SK-N-SH treated with all-trans-retinoic acid at 6 μM for 48 hours (cell line): ENCODE measurements around the gene CSN3.

Experiments
- ATAC-seq: fragments of 200-7000 bp; cut with Tn5 transposase; 3 replicates; pipeline ENCODE4 v1.9.1; 2020; ENCODE audit warnings: mild to moderate bottlenecking, moderate library complexity
- BACH2 ChIP-seq: fragments of 250-450 bp; sonication (Bioruptor Pico); IDR thresholded peaks from 2 replicates; pipeline ENCODE4 v1.9.0; 2021; ENCODE audit warnings: mild to moderate bottlenecking, borderline replicate concordance
- CSRNP3 ChIP-seq: fragments of 250-450 bp; sonication (Bioruptor Pico); IDR thresholded peaks from 2 replicates; pipeline ENCODE4 v1.5.1; 2021; ENCODE audit warnings: mild to moderate bottlenecking, moderate library complexity
- ESRRG ChIP-seq: fragments of 250-450 bp; sonication (Bioruptor Pico); IDR thresholded peaks from 2 replicates; pipeline ENCODE4 v1.6.1; 2021; ENCODE audit warnings: mild to moderate bottlenecking
- GLIS3 ChIP-seq: fragments of 250-450 bp; sonication (Bioruptor Pico); IDR thresholded peaks from 2 replicates; pipeline ENCODE4 v1.5.0; 2020; ENCODE audit warnings: mild to moderate bottlenecking, moderate library complexity
- ISL1 ChIP-seq: fragments of 250-450 bp; sonication (Bioruptor Pico); IDR thresholded peaks from 2 replicates; pipeline ENCODE4 v2.1.2; 2022; ENCODE audit warnings: mild to moderate bottlenecking, moderate library complexity
- OSR1 ChIP-seq: fragments of 250-450 bp; sonication (Bioruptor Pico); IDR thresholded peaks from 2 replicates; pipeline ENCODE4 v1.8.0; 2022; ENCODE audit warnings: moderate library complexity, mild to moderate bottlenecking, inconsistent platforms
- PATZ1 ChIP-seq: fragments of 250-450 bp; sonication (Bioruptor Pico); IDR thresholded peaks from 2 replicates; pipeline ENCODE4 v1.8.0; 2020; ENCODE audit warnings: mild to moderate bottlenecking, moderate library complexity, borderline replicate concordance
- POU6F1 ChIP-seq: fragments of 250-450 bp; sonication (Bioruptor Pico); IDR thresholded peaks from 2 replicates; pipeline ENCODE4 v1.8.0; 2021; ENCODE audit warnings: low read depth, mild to moderate bottlenecking, moderate library complexity, borderline replicate concordance
- PPARA ChIP-seq: fragments of 250-450 bp; sonication (Bioruptor Pico); IDR thresholded peaks from 2 replicates; pipeline ENCODE4 v1.5.0; 2020; ENCODE audit warnings: mild to moderate bottlenecking, borderline replicate concordance
- RARB ChIP-seq: fragments of 250-450 bp; sonication (Bioruptor Pico); IDR thresholded peaks from 2 replicates; pipeline ENCODE4 v1.8.0; 2021; ENCODE audit warnings: mild to moderate bottlenecking, moderate library complexity
- SNAI2 ChIP-seq: fragments of 250-450 bp; sonication (Bioruptor Pico); IDR thresholded peaks from 2 replicates; pipeline ENCODE4 v1.5.0; 2020; ENCODE audit warnings: mild to moderate bottlenecking, moderate library complexity
- TCF4 ChIP-seq: fragments of 250-450 bp; sonication (Bioruptor Pico); IDR thresholded peaks from 2 replicates; pipeline ENCODE4 v1.8.0; 2021; ENCODE audit warnings: mild to moderate bottlenecking, moderate library complexity, borderline replicate concordance
- TOX ChIP-seq: fragments of 250-450 bp; sonication (Bioruptor Pico); IDR thresholded peaks from 2 replicates; pipeline ENCODE4 v1.8.0; 2021; ENCODE audit warnings: mild to moderate bottlenecking, moderate library complexity, borderline replicate concordance
- ZC3H10 ChIP-seq: fragments of 250-450 bp; sonication (Bioruptor Pico); IDR thresholded peaks from 2 replicates; pipeline ENCODE4 v1.5.1; 2021; ENCODE audit warnings: mild to moderate bottlenecking, moderate library complexity
- ZFP3 ChIP-seq: fragments of 250-450 bp; sonication (Bioruptor Pico); IDR thresholded peaks from 2 replicates; pipeline ENCODE4 v1.5.0; 2020; ENCODE audit warnings: mild to moderate bottlenecking, moderate library complexity
- ZFP30 ChIP-seq: fragments of 450-650 bp; formaldehyde crosslinking; IDR thresholded peaks from 2 replicates; pipeline ENCODE4 v1.5.0; 2022; ENCODE audit warnings: mild to moderate bottlenecking, moderate library complexity
- ZNF565 ChIP-seq: fragments of 450-650 bp; formaldehyde crosslinking; conservative IDR thresholded peaks from 2 replicates; pipeline ENCODE4 v1.5.0; 2020; ENCODE audit warnings: low read depth, mild to moderate bottlenecking, moderate library complexity
- ZNF70 ChIP-seq: fragments of 450-650 bp; formaldehyde crosslinking; IDR thresholded peaks from 2 replicates; pipeline ENCODE4 v1.5.0; 2020; ENCODE audit warnings: mild to moderate bottlenecking, moderate library complexity
- ZNF8 ChIP-seq: fragments of 450-650 bp; formaldehyde crosslinking; IDR thresholded peaks from 2 replicates; pipeline ENCODE4 v1.5.0; 2020; ENCODE audit warnings: mild to moderate bottlenecking, moderate library complexity
- TF ChIP-seq, protein P1 (sequence below): fragments of 250-450 bp; sonication (Bioruptor Pico); IDR thresholded peaks from 2 replicates; pipeline ENCODE4 v1.5.0; 2020; ENCODE audit warnings: mild to moderate bottlenecking, moderate library complexity

Gene CSN3

GRCh38 chr4:70239131-70239883, 3.1 kb upstream of the CSN3 start:
- ATAC-seq = no peak
- TF ChIP-seq POU6F1 (CRISPR knock-in tag) (no peak), TCF4 (no peak), RARB (CRISPR knock-in tag) (no peak), CSRNP3 (no peak), ISL1 (CRISPR knock-in tag) (no peak), ESRRG (CRISPR knock-in tag) (no peak), ZNF8 (CRISPR knock-in tag) (no peak), TOX (CRISPR knock-in tag) (no peak), OSR1 (CRISPR knock-in tag) (no peak), ZFP3 (CRISPR knock-in tag) (no peak)
- TF ChIP-seq, protein P1, sequence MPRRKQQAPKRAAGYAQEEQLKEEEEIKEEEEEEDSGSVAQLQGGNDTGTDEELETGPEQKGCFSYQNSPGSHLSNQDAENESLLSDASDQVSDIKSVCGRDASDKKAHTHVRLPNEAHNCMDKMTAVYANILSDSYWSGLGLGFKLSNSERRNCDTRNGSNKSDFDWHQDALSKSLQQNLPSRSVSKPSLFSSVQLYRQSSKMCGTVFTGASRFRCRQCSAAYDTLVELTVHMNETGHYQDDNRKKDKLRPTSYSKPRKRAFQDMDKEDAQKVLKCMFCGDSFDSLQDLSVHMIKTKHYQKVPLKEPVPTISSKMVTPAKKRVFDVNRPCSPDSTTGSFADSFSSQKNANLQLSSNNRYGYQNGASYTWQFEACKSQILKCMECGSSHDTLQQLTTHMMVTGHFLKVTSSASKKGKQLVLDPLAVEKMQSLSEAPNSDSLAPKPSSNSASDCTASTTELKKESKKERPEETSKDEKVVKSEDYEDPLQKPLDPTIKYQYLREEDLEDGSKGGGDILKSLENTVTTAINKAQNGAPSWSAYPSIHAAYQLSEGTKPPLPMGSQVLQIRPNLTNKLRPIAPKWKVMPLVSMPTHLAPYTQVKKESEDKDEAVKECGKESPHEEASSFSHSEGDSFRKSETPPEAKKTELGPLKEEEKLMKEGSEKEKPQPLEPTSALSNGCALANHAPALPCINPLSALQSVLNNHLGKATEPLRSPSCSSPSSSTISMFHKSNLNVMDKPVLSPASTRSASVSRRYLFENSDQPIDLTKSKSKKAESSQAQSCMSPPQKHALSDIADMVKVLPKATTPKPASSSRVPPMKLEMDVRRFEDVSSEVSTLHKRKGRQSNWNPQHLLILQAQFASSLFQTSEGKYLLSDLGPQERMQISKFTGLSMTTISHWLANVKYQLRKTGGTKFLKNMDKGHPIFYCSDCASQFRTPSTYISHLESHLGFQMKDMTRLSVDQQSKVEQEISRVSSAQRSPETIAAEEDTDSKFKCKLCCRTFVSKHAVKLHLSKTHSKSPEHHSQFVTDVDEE (CRISPR knock-in tag) = no peak

DNA sequence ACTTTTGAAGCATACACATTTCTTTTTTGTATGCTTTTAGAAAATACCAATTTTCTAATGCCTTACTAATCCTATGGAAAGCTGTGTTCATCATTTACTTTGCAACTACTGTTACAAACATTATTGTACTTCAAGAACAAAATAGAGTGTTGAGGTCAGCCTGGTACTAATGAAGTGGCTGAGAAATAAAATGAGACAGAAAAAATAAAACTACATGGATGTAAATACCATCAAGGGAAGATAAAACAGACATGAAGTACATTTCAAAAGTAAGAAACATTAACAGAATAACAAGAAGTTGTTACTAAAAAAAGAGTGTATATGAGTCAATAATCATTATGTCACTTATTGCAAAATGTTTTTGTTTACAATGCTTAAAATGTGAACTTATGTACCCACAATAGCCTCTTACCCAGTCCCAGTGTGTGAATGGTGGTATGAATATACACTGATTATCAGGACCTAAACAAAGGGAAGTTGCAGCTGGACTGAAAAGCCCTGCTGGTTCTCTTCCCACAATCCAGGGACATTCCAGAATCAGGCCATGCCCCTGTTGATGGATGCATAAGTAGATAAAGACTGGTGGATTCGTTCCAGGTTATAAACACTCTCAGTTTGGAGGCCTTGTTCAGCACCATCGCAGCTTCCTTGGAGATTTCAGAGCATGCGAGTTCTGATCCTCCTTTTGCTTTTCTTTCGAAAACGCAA, 2.4 kb upstream of the CSN3 start:
- no peak for ATAC-seq
- TF ChIP-seq ZNF70 = no peak
- no peak for TF ChIP-seq PATZ1 (CRISPR knock-in tag)
- TF ChIP-seq ZNF565 (CRISPR knock-in tag) = no peak
- TF ChIP-seq ZFP3 (CRISPR knock-in tag) = no peak
- no peak for TF ChIP-seq SNAI2 (CRISPR knock-in tag)
- TF ChIP-seq ZC3H10 (CRISPR knock-in tag) = no peak
- TF ChIP-seq CSRNP3 = no peak
- no peak for TF ChIP-seq ZNF8 (CRISPR knock-in tag)
- TF ChIP-seq POU6F1 (CRISPR knock-in tag) = no peak
- no peak for TF ChIP-seq ZFP30
- no peak for TF ChIP-seq PPARA (CRISPR knock-in tag)
- TF ChIP-seq ESRRG (CRISPR knock-in tag) = no peak
- TF ChIP-seq TOX (CRISPR knock-in tag) = no peak
- no peak for TF ChIP-seq GLIS3 (CRISPR knock-in tag)
- TF ChIP-seq BACH2 = no peak
